ENCODE results near the gene AMDHD2. TPM values are rescaled to one million over a fixed set of nuclear protein-coding genes. Genes with fewer than 3 reads are reported as not detected.

Gene AMDHD2
- total and polyA plus RNA-seq, 7 donors, result 5.4 to 12.6 (median 9.4) TPM

- no peak for DNase-seq
- H3K4me1 ChIP-seq, result peaks cover 36% of the 10 kb centered on the region
- H3K36me3 ChIP-seq (ENCODE audit: insufficient read depth in 1 of 2, low read depth in 1 of 2), result no peaks in the 10 kb centered on the region
- no peak overlapping the region for H3K27ac ChIP-seq
- 91 to 93% (median 92%) methylated on average over 24 to 27 of the region's 27 CpGs for WGBS, 3 donors
- H3K27me3 ChIP-seq (ENCODE audit: insufficient read depth in 3 of 3, low read length in 2 of 3), result peaks cover 0 to 42% (median 3%) of the 10 kb centered on the region in 3 donors
- no peak overlapping the region for H3K4me3 ChIP-seq
- no peak for TF ChIP-seq CTCF (IDR thresholded peaks at IDR 0.05)
- ATAC-seq, result no peak
- no peaks in the 10 kb centered on the region for H3K9me3 ChIP-seq
- intact Hi-C loops (cut with DNase I), result no loop called here
These were observed 47.7 kb upstream of the AMDHD2 start for GRCh38 chr16:2472488-2472864.

- WGBS, 3 donors, result 89 to 93% (median 93%) methylated on average over 14 of the region's 14 CpGs
- DNase-seq (no peak), ATAC-seq (no peak)
- peaks cover 34% of the 10 kb centered on the region for H3K4me1 ChIP-seq
- TF ChIP-seq CTCF (IDR thresholded peaks at IDR 0.05), result no peak
- intact Hi-C loops (cut with DNase I), result no loop called here
- no peak overlapping the region for H3K27ac ChIP-seq
- H3K9me3 ChIP-seq, result no peaks in the 10 kb centered on the region
- no peaks in the 10 kb centered on the region for H3K36me3 ChIP-seq (ENCODE audit: insufficient read depth in 1 of 2, low read depth in 1 of 2)
- no peak overlapping the region for H3K4me3 ChIP-seq
- H3K27me3 ChIP-seq (ENCODE audit: insufficient read depth in 3 of 3, low read length in 2 of 3), result peaks cover 0 to 41% (median 1%) of the 10 kb centered on the region in 3 donors
These were observed 47.2 kb upstream of the AMDHD2 start for GRCh38 chr16:2472885-2473445.

GRCh38 chr16:2473446-2473926 is 46.7 kb upstream of the AMDHD2 start:
- Histone ChIP-seq H3K36me3 (ENCODE audit: insufficient read depth in 1 of 2, low read depth in 1 of 2) (no peaks in the 10 kb centered on the region), H3K4me1 (peaks cover 29% of the 10 kb centered on the region), H3K27me3 (ENCODE audit: insufficient read depth in 3 of 3, low read length in 2 of 3) (peaks cover 0 to 36% (median 0%) of the 10 kb centered on the region in 3 donors), H3K27ac (no peak overlapping the region), H3K4me3 (peak overlapping the region; percentile 92), H3K9me3 (no peaks in the 10 kb centered on the region)
- TF ChIP-seq CTCF (IDR thresholded peaks at IDR 0.05), result no peak
- no peak for ATAC-seq
- 7 to 16% (median 13%) methylated on average over 21 to 49 of the region's 49 CpGs for WGBS, 3 donors
- no peak for DNase-seq
- intact Hi-C loops (cut with DNase I), result no loop called here

- Histone ChIP-seq H3K36me3 (ENCODE audit: insufficient read depth in 1 of 2, low read depth in 1 of 2) (no peaks in the 10 kb centered on the region), H3K27me3 (ENCODE audit: insufficient read depth in 3 of 3, low read length in 2 of 3) (peaks cover 0 to 36% (median 0%) of the 10 kb centered on the region in 3 donors), H3K4me3 (peak overlapping the region; percentile 92), H3K9me3 (no peaks in the 10 kb centered on the region), H3K4me1 (peaks cover 24% of the 10 kb centered on the region), H3K27ac (peak overlapping the region; percentile 95)
- peak; percentile 47 for TF ChIP-seq CTCF (IDR thresholded peaks at IDR 0.05)
- WGBS, 3 donors, result 0% methylated on average over 51 to 100 of the region's 100 CpGs
- DNase-seq, result peak; percentile 63 to 74
- ATAC-seq, result peak; percentile 63 to 77 (median 68)
- intact Hi-C loops (cut with DNase I), result no loop called here
These were observed 45.9 kb upstream of the AMDHD2 start for GRCh38 chr16:2473999-2474876.

Measured in psoas muscle (tissue), 8 donors.